Skeletal muscle tissue (tissue), 5 donors: ENCODE measurements around the gene ABTB2. TPM values are rescaled to one million over a fixed set of nuclear protein-coding genes. Genes with fewer than 3 reads are reported as not detected.

ENCODE experiments used
- H3K27ac ChIP-seq: one replicate; pipeline ENCODE4 v1.7.0; 2013; ENCODE audit warnings: mild to moderate bottlenecking, low read depth, low read length, inconsistent platforms
- H3K27me3 ChIP-seq, 3 donors: one replicate each; pipeline ENCODE4 v1.7.0; 2013; ENCODE audit warnings: low read length in 3 of 3; ENCODE audit not compliant: control insufficient read depth in 3 of 3, insufficient read depth in 3 of 3
- H3K36me3 ChIP-seq, 3 donors: one replicate each; pipeline ENCODE4 v1.7.0; 2013; ENCODE audit warnings: low read length in 3 of 3; ENCODE audit not compliant: control insufficient read depth in 3 of 3, insufficient read depth in 3 of 3
- H3K4me1 ChIP-seq, 3 donors: one replicate each; pipeline ENCODE4 v1.7.0; 2013; ENCODE audit warnings: low read length in 3 of 3, mild to moderate bottlenecking in 3 of 3; ENCODE audit not compliant: control insufficient read depth in 3 of 3, insufficient read depth in 3 of 3
- H3K4me3 ChIP-seq, 3 donors: one replicate each; pipeline ENCODE4 v1.7.0; 2013; ENCODE audit warnings: low read length in 3 of 3
- H3K9ac ChIP-seq, 3 donors: one replicate each; pipeline ENCODE4 v1.7.0; 2013; ENCODE audit warnings: low read length in 3 of 3, mild to moderate bottlenecking in 3 of 3, moderate library complexity in 2 of 3, low read depth in 1 of 3
- H3K9me3 ChIP-seq, 3 donors: one replicate each; pipeline ENCODE4 v1.7.0; 2013; ENCODE audit warnings: low read length in 3 of 3; ENCODE audit not compliant: control insufficient read depth in 3 of 3
- small RNA-seq: library from RNA; depleted of rRNA; stranded (forward); fragments of <200 nt; gene quantifications from one replicate; pipeline ENCODE3, GENCODE V24; 2014
- total RNA-seq: library from RNA; depleted of rRNA; stranded (reverse); fragments of >200 nt; gene quantifications from one replicate; pipeline ENCODE4 v1.2.3, GENCODE V29; 2014
- donor health status: Osteomylitis.

The ABTB2 gene
- total RNA-seq, 1 donor from 2014 or later: 6.3 TPM

- Histone ChIP-seq H3K4me1 (peaks cover 0 to 10% (median 3%) of the 10 kb centered on the region in 3 donors), H3K27ac (no peak overlapping the region), H3K9ac (no peak overlapping the region), H3K36me3 (peaks cover 47 to 79% (median 76%) of the 10 kb centered on the region in 3 donors), H3K27me3 (no peaks in the 10 kb centered on the region), H3K9me3 (no peaks in the 10 kb centered on the region), H3K4me3 (no peak overlapping the region)
Measured at GRCh38 chr11:34114014-34114413, 243.8 kb downstream of the ABTB2 start.

DNA sequence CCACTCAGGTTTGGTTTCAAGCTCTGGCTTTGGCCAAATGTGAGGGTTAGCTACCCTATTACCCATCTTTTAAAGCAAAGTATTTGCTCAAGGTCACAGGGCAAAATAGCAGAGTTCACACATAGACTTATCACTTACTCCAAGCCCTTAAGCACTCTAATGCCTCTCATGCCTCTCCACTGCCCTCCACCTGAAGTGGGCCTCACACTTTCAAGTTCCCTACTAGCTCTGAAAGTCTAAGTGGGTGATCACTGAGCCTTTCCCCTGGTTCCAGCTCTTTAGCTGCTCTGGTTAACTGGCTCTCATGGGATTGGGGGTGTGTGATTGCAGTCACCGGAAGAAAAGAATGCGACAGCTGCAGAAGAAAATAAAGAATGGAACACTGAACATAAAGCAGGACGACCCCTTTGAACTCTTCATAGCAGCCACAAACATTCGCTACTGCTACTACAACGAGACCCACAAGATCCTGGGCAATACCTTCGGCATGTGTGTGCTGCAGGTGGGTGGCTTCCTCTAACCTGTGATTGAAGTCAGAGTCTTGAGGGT, 246.0 kb downstream of the ABTB2 start:
- no peaks in the 10 kb centered on the region for H3K27me3 ChIP-seq
- peaks cover 0 to 14% (median 7%) of the 10 kb centered on the region in 3 donors for H3K4me1 ChIP-seq
- peaks cover 45 to 67% (median 65%) of the 10 kb centered on the region in 3 donors for H3K36me3 ChIP-seq

DNA sequence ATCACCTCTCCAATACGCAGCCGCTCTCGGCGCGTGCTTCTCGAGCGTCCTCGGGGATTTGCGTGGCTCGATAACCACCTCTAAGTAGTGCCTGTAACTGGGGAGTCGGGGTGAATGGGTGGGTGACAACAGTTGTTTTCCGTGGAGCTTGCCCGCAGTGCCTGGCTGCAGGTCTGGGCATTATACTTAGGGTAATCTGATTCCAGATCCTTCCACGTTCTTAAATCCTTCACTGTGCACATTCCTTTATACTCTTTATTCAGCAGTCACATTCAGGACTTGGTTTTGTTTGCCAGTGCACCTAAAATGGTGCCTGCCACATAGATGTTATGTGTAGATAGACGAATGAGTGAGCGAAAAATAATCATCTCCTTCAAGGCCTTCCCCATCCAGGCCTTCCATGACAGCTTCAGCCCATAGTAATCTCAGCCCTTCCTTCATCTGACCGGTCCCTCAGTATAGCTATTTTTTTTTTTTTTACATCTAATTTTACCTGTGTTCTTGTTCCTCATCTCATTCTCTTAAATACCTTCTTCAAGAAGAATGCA, 251.8 kb downstream of the ABTB2 start:
- Histone ChIP-seq H3K36me3 (peaks cover 21 to 23% (median 22%) of the 10 kb centered on the region in 3 donors), H3K27ac (peak overlapping the region; percentile 99), H3K9me3 (no peaks in the 10 kb centered on the region), H3K4me1 (peaks cover 11 to 21% (median 17%) of the 10 kb centered on the region in 3 donors), H3K27me3 (no peaks in the 10 kb centered on the region), H3K9ac (peak overlapping the region; percentile 94 to 99 (median 99)), H3K4me3 (peak overlapping the region; percentile 87 to 98 (median 97))

More for the DNA sequence above, 246.0 kb downstream of the ABTB2 start:
- Histone ChIP-seq H3K9me3 (no peaks in the 10 kb centered on the region), H3K27ac (no peak overlapping the region), H3K9ac (no peak overlapping the region), H3K4me3 (no peak overlapping the region)

GRCh38 chr11:34105079-34105956, 252.5 kb downstream of the ABTB2 start, which contains the start of gene NAT10:
TSS of gene NAT10 (plus strand) at chr11:34105629. CDS start at chr11:34108226, 2,597 bp downstream.
- Histone ChIP-seq H3K27ac (peak within 1 kb of the TSS; percentile 99), H3K4me1 (peaks cover 11 to 21% (median 17%) of the 10 kb centered on the region in 3 donors), H3K9me3 (no peaks in the 10 kb centered on the region), H3K36me3 (peaks cover 21 to 27% (median 26%) of the 10 kb centered on the region in 3 donors), H3K27me3 (no peaks in the 10 kb centered on the region), H3K4me3 (peak within 1 kb of the TSS; percentile 87 to 98 (median 97)), H3K9ac (peak within 1 kb of the TSS; percentile 94 to 99 (median 99))

DNA sequence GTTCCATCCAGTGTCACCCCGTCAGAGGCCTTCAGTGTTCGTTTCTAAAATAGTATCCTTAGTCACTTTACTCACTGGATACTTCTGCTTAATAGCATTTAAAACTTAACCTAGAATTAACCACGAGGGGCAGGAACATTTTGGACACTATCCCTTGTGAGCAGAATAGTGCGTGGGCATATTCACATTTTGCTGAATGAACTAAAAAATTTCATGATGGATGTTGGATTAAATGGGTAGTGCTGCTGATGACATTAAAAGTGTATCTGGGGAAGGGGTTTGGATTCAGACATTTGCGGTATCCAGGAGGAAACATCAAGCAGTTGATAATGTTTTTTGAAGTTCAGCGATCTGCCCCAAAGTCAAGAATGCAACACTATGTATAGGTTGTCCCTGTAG, 253.1 kb downstream of the ABTB2 start:
- H3K27me3 ChIP-seq: no peaks in the 10 kb centered on the region
- peaks cover 11 to 21% (median 17%) of the 10 kb centered on the region in 3 donors for H3K4me1 ChIP-seq
- peak overlapping the region; percentile 94 to 99 (median 99) for H3K9ac ChIP-seq
- peak overlapping the region; percentile 87 to 98 (median 97) for H3K4me3 ChIP-seq
- H3K36me3 ChIP-seq: peaks cover 20 to 26% (median 25%) of the 10 kb centered on the region in 3 donors
- H3K27ac ChIP-seq: peak overlapping the region; percentile 99
- no peaks in the 10 kb centered on the region for H3K9me3 ChIP-seq

Small RNAs within 50 kb of the gene (small RNA-seq; reads per million reads assigned to genes)
- gene AL035079.1 (not detected), gene RF00019 (not detected)

Other genes with a start within 250 kb of the ABTB2 start
- 73.6 TPM for gene CAT, start 80.9 kb upstream of the ABTB2 start, total RNA-seq
- not detected for gene ELF5, start 155.8 kb upstream of the ABTB2 start, total RNA-seq